Activated CD8-positive, alpha-beta memory T cell treated with anti-CD3 and anti-CD28 coated beads for 1 hour (primary cell): ENCODE data around the gene XPNPEP2.

ENCODE experiments used
- DNase-seq, 2 donors: peaks; one replicate each; pipeline ENCODE4 v3.0.0-alpha.2; 2020; ENCODE audit warnings: low read depth in 1 of 2; ENCODE audit errors: extremely low read depth in 1 of 2

The XPNPEP2 gene

DNA sequence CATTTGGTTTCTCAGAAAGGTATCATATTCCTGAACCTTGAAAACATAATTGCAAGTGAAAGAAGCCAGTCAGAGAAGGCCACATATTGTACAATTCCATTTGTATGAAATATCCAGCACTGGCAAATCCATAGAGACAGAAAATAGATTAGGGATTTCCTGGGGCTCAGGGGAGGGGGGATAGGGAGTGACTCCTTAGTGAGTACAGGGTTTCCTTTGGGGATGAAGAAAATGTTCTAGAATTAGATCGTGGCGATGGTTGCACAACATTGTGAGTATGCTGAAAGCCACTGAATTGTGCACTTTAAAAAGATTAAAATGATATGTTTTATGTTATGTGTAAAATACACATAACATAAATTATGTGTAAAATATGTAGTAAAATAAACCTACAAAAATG lies 10.3 kb downstream of the XPNPEP2 start:
- no peak for DNase-seq

DNA sequence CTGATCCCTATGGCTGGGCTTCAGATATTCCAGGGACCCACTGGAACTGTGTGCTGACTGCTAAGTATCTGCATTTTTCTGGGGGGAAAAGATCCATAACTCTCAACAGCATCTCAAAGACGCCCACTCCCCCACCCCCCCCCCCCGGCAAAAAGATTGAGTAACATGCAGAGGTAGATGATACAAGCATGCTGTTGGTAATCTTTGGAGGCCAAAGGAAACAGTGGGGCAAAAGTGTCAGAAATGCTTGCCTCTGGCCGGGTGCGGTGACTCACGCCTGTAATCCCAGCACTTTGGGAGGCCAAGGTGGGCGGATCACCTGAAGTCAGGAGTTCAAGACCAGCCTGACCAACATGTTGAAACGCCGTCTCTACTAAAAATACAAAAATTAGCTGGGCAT lies 12.2 kb downstream of the XPNPEP2 start:
- no peak for DNase-seq

DNA sequence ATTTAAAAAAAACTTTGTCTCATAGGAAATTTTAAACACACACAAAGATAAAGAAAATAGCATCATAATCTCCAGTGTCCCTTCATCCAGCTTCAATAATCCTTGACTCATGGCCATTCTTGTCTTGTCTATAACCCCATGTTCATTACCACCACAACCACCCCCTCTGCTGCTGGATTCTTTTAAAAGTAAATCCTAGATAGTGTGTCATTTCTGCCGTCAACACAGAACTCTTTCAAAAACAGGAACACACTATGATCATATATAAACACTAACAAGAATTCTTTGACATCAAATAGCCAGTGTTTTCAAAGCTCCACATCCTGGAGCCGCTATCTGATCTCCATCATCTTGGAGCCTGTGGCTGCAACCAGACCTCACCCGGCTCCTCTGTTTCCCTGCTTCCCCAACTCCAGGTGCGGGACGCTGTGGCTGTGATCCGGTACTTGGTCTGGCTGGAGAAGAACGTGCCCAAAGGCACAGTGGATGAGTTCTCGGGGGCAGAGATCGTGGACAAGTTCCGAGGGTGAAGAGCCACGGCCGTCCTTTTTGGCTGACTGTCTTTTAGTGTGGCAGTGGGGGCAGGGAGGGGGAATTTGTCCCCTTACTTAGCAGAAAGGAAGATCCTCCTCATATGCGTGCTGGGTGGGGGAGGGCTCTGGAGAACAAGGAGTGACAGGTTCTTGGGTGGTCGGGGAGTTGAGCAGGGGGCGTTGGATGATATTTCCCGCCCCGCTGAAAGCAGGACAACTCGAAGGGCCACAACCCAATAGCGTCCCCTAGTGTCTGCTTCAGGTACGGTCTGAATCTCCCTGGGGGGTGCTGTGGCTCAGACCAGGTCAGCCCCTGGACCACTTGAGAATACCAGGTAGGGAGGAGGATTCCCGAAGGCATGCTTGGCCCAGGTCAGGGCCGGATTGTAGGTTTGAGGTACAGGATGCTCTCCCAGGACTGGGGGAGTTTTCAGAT lies 15.6 kb downstream of the XPNPEP2 start:
- DNase-seq: no peak

DNA sequence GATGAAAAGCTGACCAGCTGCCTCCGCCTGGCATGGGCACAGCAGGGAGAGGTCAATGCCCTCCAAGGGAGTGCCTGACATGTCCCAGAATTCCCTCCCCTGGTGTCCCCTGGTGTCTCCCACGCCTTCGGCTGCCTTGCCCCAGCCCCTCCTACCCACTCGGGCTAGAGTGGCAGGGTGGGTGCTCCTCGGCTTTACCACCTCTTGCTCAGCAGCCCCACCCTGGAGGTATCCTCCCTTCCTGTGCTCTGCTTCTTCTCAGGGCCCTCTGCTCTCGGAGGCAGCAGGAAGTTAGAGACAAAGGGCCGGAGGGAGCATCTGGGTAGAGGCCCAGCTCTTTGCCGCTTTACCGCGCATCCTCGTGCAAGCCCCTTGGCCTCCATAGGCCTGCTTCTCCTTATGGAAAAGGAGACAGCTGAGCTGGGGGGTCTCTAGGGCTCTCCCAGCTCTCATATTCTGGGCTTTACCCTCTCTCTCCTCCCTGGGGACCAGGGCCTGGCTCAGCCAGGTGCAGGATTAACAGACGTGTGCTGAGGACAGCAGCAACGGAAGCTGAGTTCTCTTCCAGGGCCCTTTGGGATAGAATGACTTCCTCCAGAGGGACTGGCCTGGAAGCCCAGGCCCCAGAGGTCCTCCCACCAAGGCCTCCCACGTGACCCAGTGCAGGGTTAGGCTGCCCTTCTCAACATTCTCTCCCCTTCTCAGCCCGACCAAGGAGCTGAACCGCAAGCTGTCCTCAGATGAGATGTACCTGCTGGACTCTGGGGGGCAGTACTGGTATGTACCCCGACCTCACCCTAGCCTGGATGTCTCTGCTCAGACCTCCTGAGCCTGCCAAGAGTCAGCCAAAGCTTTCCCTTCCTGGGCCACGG lies 17.2 kb downstream of the XPNPEP2 start:
- DNase-seq: no peak

DNA sequence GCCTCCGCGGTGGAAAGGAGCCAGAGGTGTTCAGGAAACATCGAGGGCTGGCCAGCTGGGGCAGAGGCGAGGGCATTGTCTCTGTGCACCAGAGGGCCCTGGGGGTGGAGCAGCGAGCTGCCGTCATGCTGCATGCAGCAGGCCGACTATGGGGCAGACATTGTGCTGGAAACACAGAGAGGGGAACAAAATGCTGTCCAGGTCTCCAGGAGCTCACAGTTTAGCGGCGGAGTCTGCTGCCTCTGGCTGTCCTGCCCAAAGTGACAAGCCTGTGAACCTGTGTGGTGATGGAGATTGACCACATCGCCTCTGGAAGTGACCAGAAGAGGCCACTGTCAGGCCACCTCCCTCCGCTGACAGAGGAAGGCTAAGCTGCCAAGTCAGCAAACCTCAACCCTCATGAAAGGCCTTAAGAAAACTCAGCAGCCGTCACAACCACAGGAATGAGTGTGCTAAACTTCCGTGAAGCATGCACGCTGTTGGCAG lies 20.8 kb downstream of the XPNPEP2 start:
- no peak for DNase-seq

DNA sequence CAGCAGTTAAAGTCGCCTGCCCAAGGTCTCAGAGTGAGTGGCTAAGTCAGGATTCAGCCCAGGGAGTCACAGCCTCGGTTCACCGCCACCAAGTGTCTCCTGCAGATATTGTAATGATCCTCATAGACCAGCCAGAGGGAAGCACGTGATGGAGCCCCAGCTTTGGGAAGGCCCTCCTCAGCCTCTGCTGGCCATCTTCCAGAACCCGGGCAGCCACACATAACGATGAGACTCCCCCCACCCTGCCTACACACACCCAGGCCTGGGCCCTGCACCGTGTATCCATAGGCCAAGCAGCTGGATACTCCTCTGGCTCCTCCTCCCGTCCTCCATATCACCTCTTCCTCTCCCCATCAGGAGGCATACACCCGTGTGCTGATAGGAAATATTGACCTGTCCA lies 21.4 kb downstream of the XPNPEP2 start:
- no peak for DNase-seq

DNA sequence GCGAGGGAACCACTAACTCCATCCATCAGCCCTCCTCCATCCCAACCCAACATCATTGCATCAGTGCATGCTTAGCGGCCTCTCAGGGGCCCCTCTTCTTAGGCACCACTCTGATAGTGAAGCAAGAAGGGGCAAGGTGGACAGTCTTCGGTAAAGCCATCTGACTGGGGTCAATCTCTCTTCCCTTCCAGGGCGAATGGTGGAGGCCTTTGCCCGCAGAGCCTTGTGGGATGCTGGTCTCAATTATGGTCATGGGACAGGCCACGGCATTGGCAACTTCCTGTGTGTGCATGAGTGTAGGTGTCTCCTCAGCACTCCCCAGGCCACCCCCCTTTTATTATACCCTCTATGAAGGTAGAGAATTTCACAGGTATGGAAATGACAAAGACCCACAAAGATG lies 22.2 kb downstream of the XPNPEP2 start:
- DNase-seq: no peak

DNA sequence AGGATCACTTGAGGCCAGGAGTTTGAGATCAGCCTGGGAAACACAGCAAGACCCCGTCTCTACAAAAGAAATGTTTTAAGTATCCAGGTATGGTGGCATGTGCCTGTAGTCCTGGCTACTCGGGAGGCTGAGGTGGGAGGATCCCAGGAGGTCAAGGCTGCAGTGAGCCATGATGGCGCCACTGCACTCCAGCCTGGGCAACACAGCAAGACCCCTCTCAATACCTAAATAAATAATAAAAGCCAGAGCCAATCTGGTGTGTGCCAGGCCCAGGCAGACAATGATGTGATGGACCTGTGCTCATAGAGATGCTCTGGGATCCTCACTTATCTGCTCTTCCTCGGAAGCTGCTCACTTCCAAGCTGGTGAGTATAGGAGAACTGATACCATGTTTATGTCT lies 22.8 kb downstream of the XPNPEP2 start:
- DNase-seq: no peak

DNA sequence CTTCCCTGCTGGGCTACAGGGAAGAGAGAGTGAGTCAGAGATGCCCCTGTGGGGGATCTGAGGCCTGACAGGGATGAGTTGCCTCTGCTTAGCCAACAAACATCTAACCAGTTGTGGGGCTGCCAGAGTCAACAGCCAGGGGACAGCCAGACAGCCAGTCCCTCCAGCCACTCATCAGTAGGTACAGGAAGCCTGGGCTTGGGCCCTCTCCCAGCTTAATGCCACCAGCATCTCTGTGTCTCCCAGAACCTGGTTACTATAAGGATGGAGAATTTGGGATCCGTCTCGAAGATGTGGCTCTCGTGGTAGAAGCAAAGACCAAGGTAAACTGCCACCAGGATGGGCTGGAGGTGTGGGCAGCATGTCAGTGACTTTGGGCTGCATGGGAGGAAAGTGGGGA lies 23.7 kb downstream of the XPNPEP2 start:
- DNase-seq: no peak

DNA sequence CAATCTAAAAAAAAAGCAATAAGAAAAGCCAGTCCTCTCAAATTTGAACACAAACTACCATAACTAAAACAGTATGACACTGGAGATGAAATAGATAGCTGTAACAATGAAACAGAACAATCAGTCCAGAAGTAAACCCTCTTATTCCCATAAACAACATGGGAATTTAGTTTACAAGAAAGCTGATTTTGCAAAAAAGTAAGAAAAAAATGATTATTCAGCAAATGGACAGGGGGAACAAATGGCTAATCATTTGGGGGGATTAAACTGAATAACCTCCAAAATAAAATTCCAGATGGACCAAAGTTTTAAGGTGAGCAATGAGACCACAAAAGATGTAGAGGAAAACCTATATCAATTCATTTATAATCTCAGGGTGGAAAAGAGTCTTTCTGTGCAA lies 24.9 kb downstream of the XPNPEP2 start:
- DNase-seq: no peak

DNA sequence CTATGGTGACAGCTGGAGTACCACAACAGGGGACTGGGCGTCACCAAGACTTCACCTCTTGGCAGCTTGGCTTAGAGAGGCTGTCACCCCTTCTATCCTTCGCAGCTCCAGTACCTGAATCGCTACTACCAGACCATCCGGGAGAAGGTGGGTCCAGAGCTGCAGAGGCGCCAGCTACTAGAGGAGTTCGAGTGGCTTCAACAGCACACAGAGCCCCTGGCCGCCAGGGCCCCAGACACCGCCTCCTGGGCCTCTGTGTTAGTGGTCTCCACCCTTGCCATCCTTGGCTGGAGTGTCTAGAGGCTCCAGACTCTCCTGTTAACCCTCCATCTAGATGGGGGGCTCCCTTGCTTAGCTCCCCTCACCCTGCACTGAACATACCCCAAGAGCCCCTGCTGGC lies 29.4 kb downstream of the XPNPEP2 start:
- DNase-seq: no peak

DNA sequence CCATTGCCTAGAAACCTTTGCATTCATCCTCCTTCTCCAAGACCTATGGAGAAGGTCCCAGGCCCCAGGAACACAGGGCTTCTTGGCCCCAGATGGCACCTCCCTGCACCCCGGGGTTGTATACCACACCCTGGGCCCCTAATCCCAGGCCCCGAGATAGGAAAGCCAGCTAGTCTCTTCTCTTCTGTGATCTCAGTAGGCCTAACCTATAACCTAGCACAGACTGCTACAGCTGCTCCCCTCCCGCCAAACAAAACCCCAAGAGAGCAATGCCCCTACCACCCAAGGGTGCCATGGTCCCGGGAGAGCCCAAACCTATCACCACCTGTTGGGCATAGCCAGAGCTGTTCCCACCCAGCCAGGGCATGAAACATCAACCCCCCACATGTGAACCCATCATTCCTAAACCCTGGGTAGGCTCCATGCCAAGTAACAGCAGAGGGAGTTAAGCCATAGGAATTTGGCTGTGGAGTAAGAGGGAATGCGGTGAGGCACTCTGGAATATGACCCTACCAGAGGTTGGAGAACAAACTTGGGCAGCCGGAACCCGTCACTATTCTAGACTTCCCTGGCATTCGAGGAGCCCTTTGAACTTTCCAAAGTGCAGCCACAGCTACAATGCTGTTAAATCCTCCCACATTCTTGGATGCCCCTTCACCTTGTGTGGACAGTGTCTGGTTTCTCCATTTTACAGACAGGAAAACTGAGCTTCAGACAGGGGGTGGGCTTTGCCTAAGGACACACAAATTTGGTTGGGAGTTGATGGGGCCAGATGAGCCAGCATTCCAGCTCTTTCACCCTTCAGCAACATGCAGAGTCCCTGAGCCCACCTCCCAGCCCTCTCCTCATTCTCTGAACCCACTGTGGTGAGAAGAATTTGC lies 30.0 kb downstream of the XPNPEP2 start:
- DNase-seq: no peak

DNA sequence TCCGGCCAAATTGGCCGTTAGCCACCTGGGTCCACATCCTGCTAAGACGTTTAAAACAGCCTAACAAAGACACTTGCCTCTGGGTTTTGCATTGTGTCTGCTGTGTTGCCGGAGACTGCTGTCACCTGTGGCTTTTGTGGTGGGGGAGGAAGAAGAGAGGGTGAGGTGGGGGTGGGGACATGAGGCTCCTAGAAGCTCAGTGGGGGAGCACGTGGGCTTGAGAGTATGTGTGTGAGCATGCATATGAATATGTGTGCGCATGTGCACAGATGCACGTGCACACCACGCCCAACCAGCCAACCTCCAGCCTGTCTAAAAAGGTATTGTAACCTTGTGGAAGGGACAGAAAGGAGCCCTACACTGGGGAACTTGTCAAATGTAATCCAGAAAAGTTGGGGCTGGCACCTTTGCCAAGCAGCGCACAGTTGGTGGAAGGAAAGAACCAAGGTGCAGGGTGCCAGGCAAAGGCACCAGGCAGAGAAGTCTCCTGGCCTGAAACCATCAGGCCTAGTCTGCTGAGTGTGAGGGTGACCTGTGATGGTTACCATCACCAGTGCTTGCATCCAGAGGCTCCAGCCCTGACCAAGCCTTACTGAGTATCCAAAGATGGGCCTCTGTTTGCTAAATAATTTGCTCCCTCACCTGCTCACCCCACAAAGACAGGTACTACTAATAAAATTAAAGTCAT lies 30.8 kb downstream of the XPNPEP2 start:
- DNase-seq: peak; percentile 38 to 45

DNA sequence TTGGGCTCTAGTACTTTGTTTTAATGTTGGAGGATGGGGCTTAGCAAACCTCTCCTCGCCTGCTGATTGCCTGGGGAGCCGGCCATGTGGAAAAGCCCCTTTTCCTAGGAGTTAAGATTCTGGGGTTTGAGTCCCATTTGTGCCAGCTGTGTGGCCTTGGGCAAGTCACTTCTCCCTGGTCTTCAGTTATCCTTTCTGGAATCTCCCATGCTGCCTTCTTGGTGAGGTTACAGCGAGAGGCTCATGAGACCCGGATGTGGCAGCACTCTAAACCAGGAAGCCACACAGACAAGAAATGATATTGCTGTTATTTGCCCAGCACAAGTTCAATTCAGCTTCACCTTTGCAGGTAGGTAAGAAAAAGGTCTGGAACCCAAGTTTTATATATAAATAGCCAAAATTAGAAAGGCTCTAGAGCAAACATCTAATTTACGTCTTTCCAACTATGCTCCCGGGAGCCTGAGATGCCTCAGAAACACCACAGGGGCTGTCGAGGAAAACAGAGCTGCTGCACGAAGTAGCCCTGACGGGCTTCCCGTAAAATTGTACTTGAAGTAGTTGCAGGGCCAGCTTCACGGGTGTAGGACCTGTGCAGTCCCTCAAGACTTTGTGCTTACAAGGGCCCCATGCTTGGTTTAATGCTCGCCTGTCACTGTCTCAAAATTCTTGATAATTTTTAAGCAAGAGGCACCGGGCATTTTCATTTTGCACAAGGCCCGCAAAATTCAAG lies 32.7 kb downstream of the XPNPEP2 start:
- DNase-seq: no peak

DNA sequence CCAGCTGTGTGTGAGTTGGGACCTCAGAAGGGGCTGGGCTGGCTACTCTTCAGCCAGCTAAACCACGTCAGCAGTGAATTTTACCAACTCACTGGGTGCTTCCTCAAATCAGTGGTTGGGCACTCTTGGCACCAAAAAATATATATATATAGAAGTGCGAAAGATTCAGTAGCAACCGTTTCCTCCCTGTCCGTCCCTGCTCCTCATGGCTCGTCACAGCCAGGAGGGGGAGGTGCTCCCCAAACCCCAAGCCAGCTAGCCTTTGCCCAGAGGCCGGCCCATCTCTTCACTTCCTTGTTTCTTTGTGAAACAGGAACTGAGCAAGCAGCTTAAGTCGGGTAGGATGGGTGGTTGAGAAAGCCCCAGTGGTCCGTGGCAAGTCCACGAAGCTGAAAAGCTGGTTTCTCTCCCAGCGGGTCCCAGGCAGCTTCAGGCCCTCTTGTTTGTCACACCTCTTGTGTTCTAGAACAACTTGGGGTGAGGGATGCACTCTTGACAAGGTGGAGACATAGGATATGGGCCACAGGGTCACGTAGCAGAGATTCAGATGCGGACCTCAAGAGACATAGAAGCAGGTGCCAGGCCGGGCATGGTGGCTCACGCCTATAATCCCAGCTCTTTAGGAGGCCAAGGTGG lies 34.1 kb downstream of the XPNPEP2 start:
- no peak for DNase-seq

DNA sequence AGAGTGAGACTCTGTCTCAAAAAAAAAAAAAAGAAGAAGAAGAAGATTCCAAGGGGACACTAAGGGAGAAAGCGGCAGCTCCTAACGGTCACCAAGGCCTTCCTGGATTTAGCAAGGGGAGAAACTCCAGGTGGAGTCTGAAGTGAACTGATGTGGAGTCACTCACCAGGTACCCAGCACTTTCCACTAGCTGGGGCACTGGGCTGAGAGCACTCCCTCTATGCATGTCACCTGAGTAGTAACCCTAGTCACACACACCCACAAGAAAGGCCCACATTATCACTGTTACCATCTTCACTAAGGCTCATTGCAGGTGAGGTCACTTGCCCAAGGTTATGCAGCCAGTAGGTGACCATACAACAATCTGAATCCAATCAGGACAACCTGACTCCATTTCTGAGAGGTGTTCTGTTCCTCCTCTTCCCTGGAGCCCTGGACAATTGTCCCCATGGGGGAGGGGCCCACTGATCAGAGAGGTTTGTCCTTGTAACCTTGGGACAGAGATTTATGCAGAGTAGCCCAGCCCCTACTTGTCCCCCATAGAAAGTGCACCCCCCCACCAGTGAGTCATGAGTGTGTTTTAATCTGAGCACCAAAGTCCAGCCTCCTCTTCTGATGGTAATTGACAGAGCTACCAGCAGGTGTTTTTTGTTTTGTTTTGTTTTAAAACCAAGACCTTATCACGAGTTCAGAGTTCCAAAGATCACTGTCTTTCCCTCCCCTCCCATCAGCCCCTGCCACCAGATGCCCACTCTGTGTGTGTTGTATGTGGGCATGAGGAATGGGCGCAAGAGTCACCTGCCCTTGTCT lies 35.1 kb downstream of the XPNPEP2 start:
- DNase-seq: no peak

DNA sequence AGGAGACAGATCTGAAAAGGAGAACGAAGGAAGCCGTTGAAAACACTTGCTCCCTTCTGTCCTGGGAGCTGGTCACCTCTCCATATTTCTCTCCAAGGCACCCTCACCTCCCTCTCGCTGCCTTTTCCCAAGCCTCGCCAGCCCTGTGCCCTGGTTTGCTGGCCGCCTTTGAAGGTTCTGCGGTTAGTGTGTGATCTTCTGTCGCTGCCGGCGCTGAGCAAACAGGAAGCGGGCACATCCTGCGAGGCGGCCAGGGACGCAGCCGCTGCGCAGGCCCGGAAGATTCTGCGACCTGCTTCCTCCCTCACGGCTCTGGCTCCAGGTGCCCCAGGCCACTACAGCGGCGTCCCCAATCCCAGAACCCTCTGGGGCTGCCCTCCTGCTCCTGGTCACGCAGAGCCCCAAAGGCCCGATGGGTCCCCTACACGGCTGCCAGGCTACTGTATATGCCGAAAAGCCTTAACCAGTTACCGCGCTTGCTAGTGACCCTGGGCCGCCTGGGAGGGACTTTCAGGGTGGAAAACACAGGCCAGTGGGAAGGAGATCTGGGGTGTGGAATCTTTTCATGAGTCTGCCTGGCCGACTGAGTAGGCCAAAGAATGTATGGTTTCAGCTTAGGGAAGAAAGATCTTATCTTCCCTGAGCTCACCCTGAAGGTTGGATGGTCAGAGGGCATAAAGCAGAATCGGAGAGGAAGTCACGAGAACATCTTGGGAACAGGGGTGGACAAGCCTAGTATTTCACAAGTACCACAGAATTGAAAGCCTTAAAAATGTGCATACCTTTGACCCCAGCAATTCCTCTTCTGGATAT lies 38.6 kb downstream of the XPNPEP2 start:
- peak; percentile 32 to 42 for DNase-seq
